ENCODE results near the gene FASTKD3. TPM values are rescaled to one million over a fixed set of nuclear protein-coding genes. Genes with fewer than 3 reads are reported as not detected.

The FASTKD3 gene
- total RNA-seq, 1 experiment from 2014 or later = 12.0 TPM

GRCh38 chr5:7811715-7812114 lies 57.1 kb downstream of the FASTKD3 start:
- no peaks in the 10 kb centered on the region for H4K20me1 ChIP-seq (ENCODE audit: insufficient read depth)
- peaks cover 0 to 2% of the 10 kb centered on the region in 2 experiments; a peak in 1 of 4 replicates for H3K4me1 ChIP-seq (ENCODE audit: control insufficient read depth in 1 of 2, insufficient read depth in 2 of 2, low read length in 2 of 2)
- RAD21 ChIA-PET (ENCODE audit: low non-redundant PET in 1 of 2, low total read pairs in 2 of 2, uncharacterized antibody in 2 of 2, unreplicated experiment in 2 of 2) = no interaction called here
- POLR2A ChIA-PET = no interaction called here
- CTCF ChIA-PET = no interaction called here
- no peaks in the 10 kb centered on the region for H3K36me3 ChIP-seq (ENCODE audit: control insufficient read depth in 1 of 2, insufficient read depth in 2 of 2, low read length in 2 of 2)
- no peaks in the 10 kb centered on the region for H3K79me2 ChIP-seq (ENCODE audit: insufficient read depth, low read length)
- H3K9me2 ChIP-seq (ENCODE audit: insufficient read depth) = no peaks in the 10 kb centered on the region
- no peak overlapping the region for H2AFZ ChIP-seq (ENCODE audit: low read depth, low read length, poor library complexity, severe bottlenecking)
- no peak overlapping the region for H3K27ac ChIP-seq (ENCODE audit: low read depth, low read length)
- DNase-seq (ENCODE audit: low read depth, low spot score) (no peak), ATAC-seq (no peak)
- TF ChIP-seq, protein P1, sequence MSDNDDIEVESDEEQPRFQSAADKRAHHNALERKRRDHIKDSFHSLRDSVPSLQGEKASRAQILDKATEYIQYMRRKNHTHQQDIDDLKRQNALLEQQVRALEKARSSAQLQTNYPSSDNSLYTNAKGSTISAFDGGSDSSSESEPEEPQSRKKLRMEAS (IDR thresholded peaks at IDR 0.05) = no peak
- TF ChIP-seq POLR2AphosphoS5 (IDR thresholded peaks at IDR 0.05; ENCODE audit: low read depth, low read length) (no peak), SP1 (IDR thresholded peaks at IDR 0.05; ENCODE audit: low read depth) (no peak)
- no peak overlapping the region for H3K4me3 ChIP-seq (replicated peaks in 1 of 2; ENCODE audit: low read depth in 1 of 2, low read length in 2 of 2)
- H3K4me2 ChIP-seq (ENCODE audit: low read length) = no peak overlapping the region
- H3K9ac ChIP-seq (ENCODE audit: low read length) = no peak overlapping the region
- peaks cover 27% of the 10 kb centered on the region for H3K27me3 ChIP-seq (ENCODE audit: insufficient read depth, low read length)
- no peaks in the 10 kb centered on the region for H3K9me3 ChIP-seq (ENCODE audit: control insufficient read depth in 1 of 2, insufficient read depth in 1 of 2, low read depth in 1 of 2, low read length in 2 of 2)
- BruUV-seq (replicated peaks) = no TSS peak
- intact Hi-C loops (cut with micrococcal nuclease) = no loop called here

Other genes with a start within 250 kb of the FASTKD3 start
- not detected for gene CFAP90, start 17.9 kb downstream of the FASTKD3 start, total RNA-seq (2021; ENCODE audit: unreplicated experiment)
- 32.5 TPM for gene MTRR, start 117 bp upstream of the FASTKD3 start, total RNA-seq (2021; ENCODE audit: unreplicated experiment)